Thymus (tissue), 11 donors: Measurements from ENCODE around the gene ARHGAP15. TPM values are rescaled to one million over a fixed set of nuclear protein-coding genes. Genes with fewer than 3 reads are reported as not detected.
"Not testable (repeated sequence)": the region's sequence is repeated elsewhere in the genome, so short reads cannot be mapped to it uniquely, and the experiment has no call there.

Experiments used
- DNase-seq, 9 donors: peaks; one replicate each; pipeline ENCODE4 v3.0.0-alpha.2; 2013; ENCODE audit warnings: low spot score in 9 of 9, low read depth in 6 of 9, missing footprints in 1 of 9
- H3K27ac ChIP-seq, 2 donors: one replicate each; pipeline ENCODE4 v1.5.1; 2013; ENCODE audit warnings: control low read depth in 1 of 2, low read depth in 1 of 2, low read length in 1 of 2, mild to moderate bottlenecking in 1 of 2, moderate library complexity in 1 of 2
- H3K27me3 ChIP-seq, 2 donors: one replicate each; pipeline ENCODE4 v1.5.1; 2013; ENCODE audit warnings: low read length in 1 of 2; ENCODE audit not compliant: control insufficient read depth in 2 of 2, insufficient read depth in 1 of 2
- H3K36me3 ChIP-seq, 2 donors: one replicate each; pipeline ENCODE4 v1.5.1; 2013; ENCODE audit warnings: low read length in 1 of 2, mild to moderate bottlenecking in 1 of 2, moderate library complexity in 1 of 2; ENCODE audit not compliant: control insufficient read depth in 2 of 2, insufficient read depth in 2 of 2
- H3K4me1 ChIP-seq, 2 donors: one replicate each; pipeline ENCODE4 v1.5.1; 2013; ENCODE audit warnings: low read length in 2 of 2; ENCODE audit not compliant: control insufficient read depth in 2 of 2, insufficient read depth in 2 of 2
- H3K4me3 ChIP-seq, 2 donors: one replicate each; pipeline ENCODE4 v1.5.1; 2013; ENCODE audit warnings: low read length in 2 of 2, control low read depth in 1 of 2, mild to moderate bottlenecking in 1 of 2
- H3K9me3 ChIP-seq, 2 donors: one replicate each; pipeline ENCODE4 v1.5.1; 2013; ENCODE audit warnings: low read length in 1 of 2, mild to moderate bottlenecking in 1 of 2; ENCODE audit not compliant: control insufficient read depth in 2 of 2, insufficient read depth in 1 of 2
- WGBS: extraction: QIAGEN DNeasy Blood & Tissue Kit; methylation state at CpG from one replicate; pipeline ENCODE4 v1.1.7; 2013; 5-methylcytosine and 5-hydroxymethylcytosine counted together
- polyA plus RNA-seq: library from polyadenylated mRNA; stranded (reverse); fragments of 200-250 nt; gene quantifications from one replicate; pipeline ENCODE4 v1.2.3, GENCODE V29; 2013
- total RNA-seq: library from RNA; stranded (reverse); fragments of 120-200 nt; gene quantifications from one replicate; pipeline ENCODE4 v1.2.4, GENCODE V29; 2013
- donor health status: healthy.

The ARHGAP15 gene
- total and polyA plus RNA-seq, 2 donors, result 55.8 to 182 TPM

- H3K4me3 ChIP-seq, result no peak overlapping the region
- no peak overlapping the region for H3K27ac ChIP-seq
- H3K27me3 ChIP-seq, result no peaks in the 10 kb centered on the region
- H3K9me3 ChIP-seq, result no peaks in the 10 kb centered on the region
- peaks cover 0 to 6% of the 10 kb centered on the region in 2 donors for H3K4me1 ChIP-seq
- WGBS, result 96% methylated on average over 1 of the region's 1 CpG
- no peak for DNase-seq
- peaks cover 10 to 12% of the 10 kb centered on the region in 2 donors for H3K36me3 ChIP-seq
Observed at GRCh38 chr2:143529118-143529720, 400.0 kb downstream of the ARHGAP15 start.

- H3K4me1 ChIP-seq, result no peaks in the 10 kb centered on the region
- WGBS, result 80% methylated on average over 2 of the region's 2 CpGs
- no peaks in the 10 kb centered on the region for H3K9me3 ChIP-seq
Observed at GRCh38 chr2:143530758-143531157, 401.5 kb downstream of the ARHGAP15 start.

GRCh38 chr2:143532061-143532460, 402.8 kb downstream of the ARHGAP15 start:
- Histone ChIP-seq H3K27ac (no peak overlapping the region), H3K36me3 (peaks cover 15 to 16% of the 10 kb centered on the region in 2 donors), H3K4me3 (no peak overlapping the region), H3K9me3 (no peaks in the 10 kb centered on the region), H3K27me3 (no peaks in the 10 kb centered on the region), H3K4me1 (no peaks in the 10 kb centered on the region)
- no peak for DNase-seq

More at GRCh38 chr2:143530758-143531157, 401.5 kb downstream of the ARHGAP15 start:
- Histone ChIP-seq H3K36me3 (peaks cover 15 to 16% of the 10 kb centered on the region in 2 donors), H3K27ac (no peak overlapping the region), H3K4me3 (no peak overlapping the region), H3K27me3 (no peaks in the 10 kb centered on the region)
- DNase-seq, result no peak

GRCh38 chr2:143533846-143534245, 404.6 kb downstream of the ARHGAP15 start:
- Histone ChIP-seq H3K4me3 (no peak overlapping the region), H3K4me1 (no peaks in the 10 kb centered on the region), H3K27me3 (no peaks in the 10 kb centered on the region), H3K9me3 (no peaks in the 10 kb centered on the region), H3K36me3 (peaks cover 15 to 16% of the 10 kb centered on the region in 2 donors), H3K27ac (no peak overlapping the region)
- WGBS, result over 99% methylated on average over 4 of the region's 4 CpGs
- no peak for DNase-seq

GRCh38 chr2:143535802-143536201, 406.6 kb downstream of the ARHGAP15 start:
- Histone ChIP-seq H3K27ac (no peak overlapping the region), H3K9me3 (no peaks in the 10 kb centered on the region), H3K36me3 (peaks cover 9 to 15% of the 10 kb centered on the region in 2 donors), H3K27me3 (no peaks in the 10 kb centered on the region), H3K4me3 (no peak overlapping the region), H3K4me1 (no peaks in the 10 kb centered on the region)
- 99% methylated on average over 2 of the region's 2 CpGs for WGBS
- no peak for DNase-seq

GRCh38 chr2:143541899-143542298, 412.7 kb downstream of the ARHGAP15 start:
- 95% methylated on average over 11 of the region's 11 CpGs for WGBS
- not testable (repeated sequence) for H3K4me3 ChIP-seq, H3K9me3 ChIP-seq, H3K36me3 ChIP-seq, H3K4me1 ChIP-seq, H3K27ac ChIP-seq, DNase-seq, H3K27me3 ChIP-seq

GRCh38 chr2:143545059-143545948, 416.1 kb downstream of the ARHGAP15 start:
- 92% methylated on average over 7 of the region's 7 CpGs for WGBS
- Histone ChIP-seq H3K27ac (no peak overlapping the region), H3K27me3 (no peaks in the 10 kb centered on the region), H3K9me3 (peaks cover 0 to 8% of the 10 kb centered on the region in 2 donors), H3K4me3 (no peak overlapping the region), H3K36me3 (peaks cover 3 to 4% of the 10 kb centered on the region in 2 donors), H3K4me1 (peaks cover 0 to 3% of the 10 kb centered on the region in 2 donors)
- DNase-seq, result peak in 4 of 9 donors; percentile 15 to 60 (median 27)

- no peak overlapping the region for H3K4me3 ChIP-seq
- no peaks in the 10 kb centered on the region for H3K27me3 ChIP-seq
- H3K4me1 ChIP-seq, result peaks cover 0 to 3% of the 10 kb centered on the region in 2 donors
- WGBS, result 89% methylated on average over 4 of the region's 4 CpGs
- no peak for DNase-seq
- peaks cover 0 to 8% of the 10 kb centered on the region in 2 donors for H3K9me3 ChIP-seq
- H3K36me3 ChIP-seq, result peaks cover 3 to 4% of the 10 kb centered on the region in 2 donors
- no peak overlapping the region for H3K27ac ChIP-seq
Observed at GRCh38 chr2:143545949-143546255, 416.7 kb downstream of the ARHGAP15 start.

GRCh38 chr2:143548032-143548431, 418.8 kb downstream of the ARHGAP15 start:
- Histone ChIP-seq H3K4me3 (no peak overlapping the region), H3K4me1 (peaks cover 0 to 3% of the 10 kb centered on the region in 2 donors), H3K9me3 (no peaks in the 10 kb centered on the region), H3K36me3 (peaks cover 3 to 4% of the 10 kb centered on the region in 2 donors), H3K27me3 (no peaks in the 10 kb centered on the region), H3K27ac (no peak overlapping the region)
- WGBS, result 75% methylated on average over 2 of the region's 2 CpGs
- DNase-seq, result no peak
